Measurements from ENCODE around the gene ENO1.

DNA sequence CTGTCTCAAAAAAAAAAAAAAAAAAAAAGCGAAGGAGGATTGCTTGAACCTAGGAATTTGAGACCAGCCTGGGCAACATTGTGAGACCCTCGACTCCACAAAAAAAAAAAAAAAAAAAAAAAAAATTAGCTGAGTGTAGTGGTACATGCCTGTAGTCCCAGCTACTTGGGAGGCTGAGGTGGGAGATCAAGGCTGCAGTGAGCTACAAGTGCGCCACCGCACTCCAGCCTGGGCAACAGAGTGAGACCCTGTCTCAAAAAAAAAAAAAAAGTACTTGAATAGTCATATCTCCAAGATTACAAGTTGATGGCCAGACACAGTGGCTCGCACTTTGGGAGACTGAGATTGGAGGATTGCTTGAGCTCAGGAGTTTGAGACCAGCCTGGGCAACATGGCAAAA lies 27.4 kb downstream of the ENO1 start:
- TF ChIP-seq, protein P1, sequence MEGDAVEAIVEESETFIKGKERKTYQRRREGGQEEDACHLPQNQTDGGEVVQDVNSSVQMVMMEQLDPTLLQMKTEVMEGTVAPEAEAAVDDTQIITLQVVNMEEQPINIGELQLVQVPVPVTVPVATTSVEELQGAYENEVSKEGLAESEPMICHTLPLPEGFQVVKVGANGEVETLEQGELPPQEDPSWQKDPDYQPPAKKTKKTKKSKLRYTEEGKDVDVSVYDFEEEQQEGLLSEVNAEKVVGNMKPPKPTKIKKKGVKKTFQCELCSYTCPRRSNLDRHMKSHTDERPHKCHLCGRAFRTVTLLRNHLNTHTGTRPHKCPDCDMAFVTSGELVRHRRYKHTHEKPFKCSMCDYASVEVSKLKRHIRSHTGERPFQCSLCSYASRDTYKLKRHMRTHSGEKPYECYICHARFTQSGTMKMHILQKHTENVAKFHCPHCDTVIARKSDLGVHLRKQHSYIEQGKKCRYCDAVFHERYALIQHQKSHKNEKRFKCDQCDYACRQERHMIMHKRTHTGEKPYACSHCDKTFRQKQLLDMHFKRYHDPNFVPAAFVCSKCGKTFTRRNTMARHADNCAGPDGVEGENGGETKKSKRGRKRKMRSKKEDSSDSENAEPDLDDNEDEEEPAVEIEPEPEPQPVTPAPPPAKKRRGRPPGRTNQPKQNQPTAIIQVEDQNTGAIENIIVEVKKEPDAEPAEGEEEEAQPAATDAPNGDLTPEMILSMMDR (IDR thresholded peaks at IDR 0.05), result no peak
- no peak for TF ChIP-seq POLR2A (IDR thresholded peaks at IDR 0.05)
